Activated T-helper 1 cell treated with anti-CD3 and anti-CD28 coated beads, Interleukin-12 subunit alpha, Interleukin-12 subunit beta, Interleukin-2, Interleukin-4 antibody, amounts not matched to agents 30 ng/mL and 10 ng/mL and 1 ng/mL, durations not matched to agents 14 hours and 24 hours and 36 hours (primary cell): ENCODE data around the gene COL16A1. TPM values are rescaled to one million over a fixed set of nuclear protein-coding genes. Genes with fewer than 3 reads are reported as not detected.

Source experiments
- DNase-seq: peaks from one replicate; pipeline ENCODE4 v3.0.0; 2021; ENCODE audit warnings: low spot score
- H3K27ac Mint-ChIP-seq: one replicate; pipeline ENCODE4 v1.8.0; 2021; ENCODE audit warnings: mild to moderate bottlenecking, mixed read lengths
- H3K27me3 Mint-ChIP-seq: one replicate; pipeline ENCODE4 v1.8.0; 2022; ENCODE audit warnings: mild to moderate bottlenecking, moderate library complexity, mixed read lengths; ENCODE audit not compliant: insufficient read depth
- H3K36me3 Mint-ChIP-seq: one replicate; pipeline ENCODE4 v1.8.0; 2021; ENCODE audit warnings: low read depth, mixed read lengths
- H3K4me1 Mint-ChIP-seq: one replicate; pipeline ENCODE4 v1.8.0; 2021; ENCODE audit warnings: low read depth, mixed read lengths
- H3K4me3 Mint-ChIP-seq: one replicate; pipeline ENCODE4 v1.8.0; 2021; ENCODE audit warnings: mild to moderate bottlenecking, moderate library complexity, mixed read lengths
- H3K9me3 Mint-ChIP-seq: one replicate; pipeline ENCODE4 v1.8.0; 2021; ENCODE audit warnings: mixed read lengths
- intact Hi-C: fragments of 100-400 bp; cut with micrococcal nuclease; formaldehyde crosslinking; loops from one replicate; pipeline ENCODE4 v1.15.1; 2024
- total RNA-seq: library from RNA; stranded (reverse); gene quantifications from 2 replicates; pipeline ENCODE4 v1.2.3, GENCODE V29; 2022

Gene COL16A1
- total RNA-seq, 1 donor from 2014 or later: not detected

DNA sequence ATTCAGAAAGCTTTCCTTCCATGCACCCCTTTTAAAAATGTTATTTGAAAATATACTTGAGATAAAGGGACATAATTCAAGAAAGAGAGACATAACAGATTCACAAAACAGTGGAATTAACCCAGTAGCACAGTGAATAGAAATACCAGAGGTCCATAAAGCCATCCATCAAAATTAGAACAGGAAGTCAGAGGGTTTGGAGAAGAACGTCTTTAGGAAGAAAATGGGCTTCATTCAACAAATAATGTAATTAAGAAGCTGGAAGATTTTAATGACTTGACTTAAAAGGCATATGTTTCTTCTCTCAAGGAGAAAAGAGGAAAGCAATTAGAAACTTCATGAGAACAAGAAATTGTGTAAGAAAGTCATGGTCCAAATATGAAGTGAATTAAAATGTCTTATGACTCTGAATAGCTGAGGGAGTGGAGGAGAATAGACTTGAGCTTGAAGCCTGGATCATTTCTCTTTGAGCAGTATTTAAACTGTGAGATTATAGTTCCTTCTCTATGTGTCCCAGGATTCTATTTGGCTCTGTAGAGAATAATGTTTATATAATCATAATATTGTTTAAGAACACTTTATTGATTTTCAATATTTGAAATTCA, 94.2 kb downstream of the COL16A1 start:
- H3K9me3 Mint-ChIP-seq: no peaks in the 10 kb centered on the region
- DNase-seq: no peak
- peaks cover 7% of the 10 kb centered on the region for H3K4me1 Mint-ChIP-seq
- intact Hi-C loops: no loop called here
- no peak overlapping the region for H3K27ac Mint-ChIP-seq
- no peaks in the 10 kb centered on the region for H3K36me3 Mint-ChIP-seq
- H3K4me3 Mint-ChIP-seq: no peak overlapping the region
- peaks cover 16% of the 10 kb centered on the region for H3K27me3 Mint-ChIP-seq

DNA sequence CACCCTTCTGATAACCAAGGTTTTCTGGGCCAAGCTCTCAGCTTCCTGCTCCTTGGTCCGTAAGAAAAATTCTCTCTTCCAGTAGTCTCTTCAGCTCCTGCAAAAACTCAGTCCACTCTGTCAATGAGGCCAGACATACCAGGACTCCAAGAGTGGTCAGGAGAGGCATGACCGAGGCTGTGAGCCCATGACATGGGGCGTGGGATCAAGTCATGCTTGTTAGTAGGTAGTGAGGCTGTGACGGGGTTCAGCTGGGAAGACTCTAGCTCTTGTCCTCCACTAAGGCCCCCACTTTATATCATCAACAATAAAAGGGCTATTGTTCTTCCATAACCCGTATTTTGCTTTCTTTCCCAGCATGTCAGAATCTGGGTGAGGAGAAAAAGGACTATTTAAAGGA, 96.5 kb downstream of the COL16A1 start:
- H3K27me3 Mint-ChIP-seq: peaks cover 12% of the 10 kb centered on the region
- no peak for DNase-seq
- no peak overlapping the region for H3K4me3 Mint-ChIP-seq
- peaks cover 7% of the 10 kb centered on the region for H3K4me1 Mint-ChIP-seq
- H3K9me3 Mint-ChIP-seq: no peaks in the 10 kb centered on the region
- intact Hi-C loops: no loop called here
- no peak overlapping the region for H3K27ac Mint-ChIP-seq
- H3K36me3 Mint-ChIP-seq: no peaks in the 10 kb centered on the region

DNA sequence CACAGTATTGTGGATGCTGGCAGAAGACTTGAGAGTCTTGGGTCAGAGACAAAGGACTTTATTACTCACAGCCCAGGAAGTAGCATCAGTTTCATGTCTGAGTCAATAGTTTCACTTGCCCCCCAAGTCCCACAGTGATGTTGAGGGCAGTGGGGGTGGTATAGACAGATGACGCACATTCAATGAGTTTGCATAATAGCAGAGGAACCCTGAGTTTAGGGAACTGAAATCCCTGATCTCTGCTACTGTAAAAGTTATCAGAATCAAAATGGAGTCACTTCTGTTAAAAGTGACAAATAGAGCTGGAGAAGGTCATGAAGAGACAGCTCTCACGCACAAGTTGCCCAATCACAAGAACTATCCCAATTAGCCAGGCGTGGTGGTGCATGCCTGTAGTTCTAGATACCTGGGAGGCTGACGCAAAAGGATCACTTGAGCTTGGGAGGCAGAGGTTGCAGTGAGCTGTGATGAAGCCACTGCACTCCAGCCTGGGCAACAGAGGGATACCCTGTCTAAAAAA, 97.8 kb downstream of the COL16A1 start:
- H3K27ac Mint-ChIP-seq: no peak overlapping the region
- intact Hi-C loops: no loop called here
- H3K4me3 Mint-ChIP-seq: no peak overlapping the region
- peaks cover 16% of the 10 kb centered on the region for H3K27me3 Mint-ChIP-seq
- no peaks in the 10 kb centered on the region for H3K9me3 Mint-ChIP-seq
- DNase-seq: no peak
- peaks cover 7% of the 10 kb centered on the region for H3K4me1 Mint-ChIP-seq
- H3K36me3 Mint-ChIP-seq: peaks cover 1% of the 10 kb centered on the region

Other genes with a start within 250 kb of the COL16A1 start
- gene TINAGL1, start 127.5 kb downstream of the COL16A1 start, total RNA-seq: not detected in 2 replicates
- not detected in 2 replicates for gene HCRTR1, start 86.3 kb downstream of the COL16A1 start, total RNA-seq
- 57.6 and 66.1 TPM in 2 replicates for gene PEF1, start 59.1 kb downstream of the COL16A1 start, total RNA-seq
- 0.13 and 0.29 TPM in 2 replicates for gene ADGRB2, start 60.3 kb upstream of the COL16A1 start, total RNA-seq
- not detected in 2 replicates for gene SPOCD1, start 112.0 kb upstream of the COL16A1 start, total RNA-seq
- gene PTP4A2, start 234.4 kb upstream of the COL16A1 start, total RNA-seq: 390 and 421 TPM in 2 replicates